SU-DHL-6 (cell line): Measurements from ENCODE around the gene MTG2.

Experiments
- H2AFZ ChIP-seq: fragments of 200-600 bp; sonication (generic); 2 replicates; pipeline ENCODE4 v1.6.1; 2014; ENCODE audit warnings: low read depth, mild to moderate bottlenecking, moderate library complexity, mixed read lengths, antibody characterized with exemption, low read length; ENCODE audit not compliant: severe bottlenecking
- H3F3A ChIP-seq: fragments of 200-600 bp; shearing (Covaris generic); 2 replicates; pipeline ENCODE4 v1.6.0; 2016; ENCODE audit warnings: antibody characterized with exemption, mild to moderate bottlenecking; ENCODE audit not compliant: insufficient read depth
- H3K27ac ChIP-seq: fragments of 200-600 bp; sonication (generic); 2 replicates; pipeline ENCODE4 v1.5.1; 2016; ENCODE audit warnings: low read depth, mild to moderate bottlenecking, low read length, moderate library complexity, mixed read lengths
- H3K27me3 ChIP-seq: fragments of 200-600 bp; sonication (generic), shearing (Covaris generic); 2 replicates; pipeline ENCODE4 v1.6.0; 2014; ENCODE audit warnings: mild to moderate bottlenecking, low read length
- H3K36me3 ChIP-seq: fragments of 200-600 bp; sonication (generic); 2 replicates; pipeline ENCODE4 v1.6.1; 2014; ENCODE audit warnings: mild to moderate bottlenecking, low read length, mixed read lengths
- H3K4me2 ChIP-seq: fragments of 300-600, 200-600 bp; shearing (Covaris generic), sonication (generic); 2 replicates; pipeline ENCODE4 v1.6.0; 2014; ENCODE audit warnings: low read length, low read depth, mild to moderate bottlenecking; ENCODE audit not compliant: poor library complexity, severe bottlenecking
- H3K4me3 ChIP-seq: fragments of 200-600 bp; sonication (generic); 2 replicates; pipeline ENCODE4 v1.5.1; 2014; ENCODE audit warnings: antibody characterized with exemption, low read length, mild to moderate bottlenecking, mixed read lengths; ENCODE audit not compliant: insufficient read depth, poor library complexity, severe bottlenecking
- H3K79me2 ChIP-seq: fragments of 200-600 bp; sonication (generic); 2 replicates; pipeline ENCODE4 v1.6.1; 2014; ENCODE audit warnings: mild to moderate bottlenecking, low read length, moderate library complexity; ENCODE audit not compliant: insufficient read depth
- H3K9ac ChIP-seq: fragments of 200-600 bp; sonication (generic); 2 replicates; pipeline ENCODE4 v1.7.0; 2014; ENCODE audit warnings: mild to moderate bottlenecking, low read length
- H3K9me2 ChIP-seq: fragments of 200-600 bp; sonication (generic); replicated peaks from 2 replicates; pipeline ENCODE4 v1.6.1; 2014; ENCODE audit warnings: low read length; ENCODE audit not compliant: insufficient read depth
- H3K9me3 ChIP-seq: fragments of 200-600 bp; sonication (generic); 2 replicates; pipeline ENCODE4 v1.6.1; 2014; ENCODE audit warnings: low read length, mixed read lengths; ENCODE audit not compliant: insufficient read depth
- H4K20me1 ChIP-seq: fragments of 200-600 bp; sonication (generic); 2 replicates; pipeline ENCODE4 v1.6.1; 2014; ENCODE audit warnings: low read depth, mild to moderate bottlenecking, antibody characterized with exemption, low read length, moderate library complexity, mixed read lengths
- EZH2phosphoT487 ChIP-seq: fragments of 200-600 bp; sonication (generic), shearing (Covaris generic); conservative IDR thresholded peaks from 2 replicates; pipeline ENCODE4 v1.6.1; 2018; ENCODE audit warnings: mild to moderate bottlenecking, antibody characterized with exemption, low read length, moderate library complexity, mixed read lengths
- TF ChIP-seq, protein P1 (sequence below): fragments of 200-600 bp; sonication (generic); IDR thresholded peaks from one replicate; pipeline ENCODE4 v1.5.1; 2017; ENCODE audit warnings: antibody characterized with exemption, mild to moderate bottlenecking, low read length, moderate library complexity; ENCODE audit not compliant: insufficient read depth, poor library complexity, severe bottlenecking

The MTG2 gene, protein sequence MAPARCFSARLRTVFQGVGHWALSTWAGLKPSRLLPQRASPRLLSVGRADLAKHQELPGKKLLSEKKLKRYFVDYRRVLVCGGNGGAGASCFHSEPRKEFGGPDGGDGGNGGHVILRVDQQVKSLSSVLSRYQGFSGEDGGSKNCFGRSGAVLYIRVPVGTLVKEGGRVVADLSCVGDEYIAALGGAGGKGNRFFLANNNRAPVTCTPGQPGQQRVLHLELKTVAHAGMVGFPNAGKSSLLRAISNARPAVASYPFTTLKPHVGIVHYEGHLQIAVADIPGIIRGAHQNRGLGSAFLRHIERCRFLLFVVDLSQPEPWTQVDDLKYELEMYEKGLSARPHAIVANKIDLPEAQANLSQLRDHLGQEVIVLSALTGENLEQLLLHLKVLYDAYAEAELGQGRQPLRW

DNA sequence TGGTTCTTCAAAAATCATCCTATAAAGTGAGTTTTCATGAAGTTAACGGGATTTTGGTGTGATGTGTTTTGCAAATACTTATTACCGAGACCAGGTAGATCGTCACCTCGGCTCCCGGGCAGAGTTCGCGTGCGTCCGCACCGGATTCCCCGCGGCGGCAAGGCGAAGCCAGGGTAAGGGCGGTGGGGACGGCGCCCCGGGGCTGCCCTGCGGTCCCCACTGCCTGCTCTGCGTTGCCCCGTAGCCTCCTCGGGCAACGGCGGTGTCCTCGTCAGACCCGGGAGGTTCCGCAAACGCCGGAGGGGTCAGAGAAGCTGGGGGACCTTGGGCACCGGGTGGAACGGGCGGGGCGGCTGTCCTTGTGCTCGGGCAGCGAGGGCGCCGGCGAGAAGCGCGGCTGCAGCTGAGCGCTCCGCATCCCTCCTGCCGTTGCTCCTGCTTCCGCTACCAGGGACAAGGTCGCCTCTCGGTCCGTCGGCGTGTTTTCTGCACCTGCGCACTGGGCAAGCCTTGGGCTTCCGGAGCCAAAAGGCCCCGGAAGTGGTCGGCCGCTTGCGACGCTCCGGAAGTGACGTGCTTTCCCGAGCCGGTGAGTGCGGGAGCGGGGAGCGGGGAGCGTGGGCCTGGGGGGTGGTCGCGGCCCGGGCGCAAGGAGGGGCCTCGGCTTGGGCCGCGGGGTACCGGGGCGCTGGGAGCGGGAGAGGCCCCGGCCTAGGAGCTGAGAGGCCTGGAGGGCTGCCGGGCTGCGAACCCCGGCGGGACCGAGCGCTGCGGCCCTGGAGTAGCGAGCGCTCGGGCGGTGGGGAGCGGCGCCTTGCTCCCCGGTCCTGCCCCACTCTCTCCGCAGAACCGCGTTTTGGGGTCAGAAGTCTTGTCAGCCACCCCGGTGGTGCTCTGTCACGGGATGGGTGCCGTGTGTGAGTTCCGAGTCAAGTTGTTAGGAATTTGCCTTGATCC, at the start of gene MTG2:
Gene MTG2, plus strand, starts transcription at position 560 of the 957 bp plus-strand sequence. CDS start 10,393 bp downstream, outside the sequence.
- Histone ChIP-seq H3K36me3 (0 out of 2 replicates have a peak, but pooled peaks cover 2% of the 10 kb centered on the region), H3K9ac (peak within 1 kb of the TSS; percentile 98), H3K79me2 (peaks cover 40% of the 10 kb centered on the region), H3K9me3 (no peaks in the 10 kb centered on the region), H4K20me1 (no peaks in the 10 kb centered on the region), H2AFZ (peak within 1 kb of the TSS; percentile 65), H3K4me3 (peak within 1 kb of the TSS; percentile 98), H3K9me2 (no peaks in the 10 kb centered on the region), H3K4me2 (peak within 1 kb of the TSS; percentile 97), H3F3A (peaks cover 20% of the 10 kb centered on the region), H3K27me3 (no peaks in the 10 kb centered on the region), H3K27ac (peak within 1 kb of the TSS; percentile 70)
- TF ChIP-seq, protein P1, sequence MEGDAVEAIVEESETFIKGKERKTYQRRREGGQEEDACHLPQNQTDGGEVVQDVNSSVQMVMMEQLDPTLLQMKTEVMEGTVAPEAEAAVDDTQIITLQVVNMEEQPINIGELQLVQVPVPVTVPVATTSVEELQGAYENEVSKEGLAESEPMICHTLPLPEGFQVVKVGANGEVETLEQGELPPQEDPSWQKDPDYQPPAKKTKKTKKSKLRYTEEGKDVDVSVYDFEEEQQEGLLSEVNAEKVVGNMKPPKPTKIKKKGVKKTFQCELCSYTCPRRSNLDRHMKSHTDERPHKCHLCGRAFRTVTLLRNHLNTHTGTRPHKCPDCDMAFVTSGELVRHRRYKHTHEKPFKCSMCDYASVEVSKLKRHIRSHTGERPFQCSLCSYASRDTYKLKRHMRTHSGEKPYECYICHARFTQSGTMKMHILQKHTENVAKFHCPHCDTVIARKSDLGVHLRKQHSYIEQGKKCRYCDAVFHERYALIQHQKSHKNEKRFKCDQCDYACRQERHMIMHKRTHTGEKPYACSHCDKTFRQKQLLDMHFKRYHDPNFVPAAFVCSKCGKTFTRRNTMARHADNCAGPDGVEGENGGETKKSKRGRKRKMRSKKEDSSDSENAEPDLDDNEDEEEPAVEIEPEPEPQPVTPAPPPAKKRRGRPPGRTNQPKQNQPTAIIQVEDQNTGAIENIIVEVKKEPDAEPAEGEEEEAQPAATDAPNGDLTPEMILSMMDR: no peak
- TF ChIP-seq EZH2phosphoT487: no peak

DNA sequence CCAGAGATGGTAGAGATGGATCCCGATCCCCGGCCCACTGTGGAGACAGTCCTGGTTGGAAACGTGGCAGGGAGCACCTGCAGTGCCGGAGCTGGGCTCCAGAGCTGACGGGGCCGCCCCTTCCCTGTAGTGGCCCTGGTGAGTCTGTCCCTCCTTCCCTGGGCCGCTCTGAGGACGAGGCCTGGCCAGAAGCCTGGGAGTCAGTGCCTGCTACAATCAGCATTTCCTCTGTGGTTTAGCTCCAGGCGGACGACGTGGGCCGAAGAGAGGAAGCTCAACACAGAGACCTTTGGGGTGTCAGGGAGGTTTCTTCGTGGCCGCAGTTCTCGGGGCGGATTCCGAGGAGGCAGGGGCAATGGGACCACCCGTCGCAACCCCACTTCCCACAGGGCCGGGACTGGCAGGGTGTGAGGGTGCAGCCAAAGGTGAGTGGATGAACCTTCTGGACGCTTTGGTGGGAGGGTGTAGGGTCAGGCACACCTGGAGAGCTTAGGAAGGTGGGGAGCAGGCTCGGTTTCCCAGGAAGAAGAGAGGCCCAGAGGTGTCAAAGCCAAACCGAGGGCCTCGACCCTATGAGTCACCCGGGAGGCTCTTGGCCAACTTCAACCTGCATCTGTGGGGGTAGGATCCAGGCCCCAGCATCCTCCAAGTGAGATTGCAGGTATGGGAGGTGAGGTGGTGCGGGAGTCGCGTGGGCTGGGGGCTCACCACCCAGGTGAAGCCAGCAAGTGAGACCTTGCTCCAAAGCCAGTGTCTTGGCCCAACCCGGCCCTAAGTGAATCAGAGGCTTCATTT, 49.6 kb upstream of the MTG2 start:
- no peak overlapping the region for H3K9ac ChIP-seq
- no peak overlapping the region for H2AFZ ChIP-seq
- TF ChIP-seq, protein P1: no peak
- no peak for TF ChIP-seq EZH2phosphoT487
- H3K27ac ChIP-seq: no peak overlapping the region
- peaks cover 3% of the 10 kb centered on the region; the same call in 1 of the 2 replicates for H4K20me1 ChIP-seq
- no peaks in the 10 kb centered on the region for H3K9me3 ChIP-seq
- H3K36me3 ChIP-seq: peaks cover 12% of the 10 kb centered on the region; the same call in 1 of the 2 replicates
- H3K79me2 ChIP-seq: no peaks in the 10 kb centered on the region
- H3K27me3 ChIP-seq: no peaks in the 10 kb centered on the region
- no peak overlapping the region for H3K4me2 ChIP-seq
- peaks cover 20% of the 10 kb centered on the region for H3F3A ChIP-seq
- H3K9me2 ChIP-seq: no peaks in the 10 kb centered on the region
- H3K4me3 ChIP-seq: no peak overlapping the region

DNA sequence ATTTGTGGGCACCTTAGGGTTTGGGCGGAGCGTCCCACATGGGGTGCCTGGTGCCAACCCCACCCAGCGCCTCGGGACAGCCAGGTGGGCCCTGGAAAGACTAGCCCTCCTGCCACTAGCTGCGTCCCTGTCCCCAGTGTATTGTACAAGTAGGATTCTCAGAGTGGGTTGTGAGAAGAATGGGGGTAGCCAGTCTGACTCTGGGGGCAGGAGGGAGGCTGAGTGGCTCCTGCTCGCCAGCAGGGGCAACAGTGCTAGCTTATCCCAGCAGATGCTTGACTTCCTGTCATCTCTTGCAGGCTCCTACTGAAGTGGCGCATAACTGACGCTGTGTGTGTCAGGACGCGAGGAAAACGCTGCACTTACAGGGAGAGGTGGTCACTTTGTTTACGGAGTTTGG, 49.0 kb upstream of the MTG2 start:
- Histone ChIP-seq H3F3A (peaks cover 20% of the 10 kb centered on the region), H3K9me2 (no peaks in the 10 kb centered on the region), H4K20me1 (peaks cover 3% of the 10 kb centered on the region; the same call in 1 of the 2 replicates), H3K4me3 (no peak overlapping the region), H2AFZ (no peak overlapping the region), H3K4me2 (no peak overlapping the region), H3K79me2 (no peaks in the 10 kb centered on the region), H3K9ac (no peak overlapping the region), H3K27me3 (no peaks in the 10 kb centered on the region), H3K9me3 (no peaks in the 10 kb centered on the region), H3K27ac (no peak overlapping the region), H3K36me3 (peaks cover 11% of the 10 kb centered on the region)
- TF ChIP-seq, protein P1: no peak
- no peak for TF ChIP-seq EZH2phosphoT487
